ENCODE data around the gene SCTR. TPM values are rescaled to one million over a fixed set of nuclear protein-coding genes. Genes with fewer than 3 reads are reported as not detected.

Gene SCTR
- total and polyA plus RNA-seq, 2 of the 13 experiments (the other 11 are each of a cell fraction or from before 2014, with no cell fraction given), result not detected

DNA sequence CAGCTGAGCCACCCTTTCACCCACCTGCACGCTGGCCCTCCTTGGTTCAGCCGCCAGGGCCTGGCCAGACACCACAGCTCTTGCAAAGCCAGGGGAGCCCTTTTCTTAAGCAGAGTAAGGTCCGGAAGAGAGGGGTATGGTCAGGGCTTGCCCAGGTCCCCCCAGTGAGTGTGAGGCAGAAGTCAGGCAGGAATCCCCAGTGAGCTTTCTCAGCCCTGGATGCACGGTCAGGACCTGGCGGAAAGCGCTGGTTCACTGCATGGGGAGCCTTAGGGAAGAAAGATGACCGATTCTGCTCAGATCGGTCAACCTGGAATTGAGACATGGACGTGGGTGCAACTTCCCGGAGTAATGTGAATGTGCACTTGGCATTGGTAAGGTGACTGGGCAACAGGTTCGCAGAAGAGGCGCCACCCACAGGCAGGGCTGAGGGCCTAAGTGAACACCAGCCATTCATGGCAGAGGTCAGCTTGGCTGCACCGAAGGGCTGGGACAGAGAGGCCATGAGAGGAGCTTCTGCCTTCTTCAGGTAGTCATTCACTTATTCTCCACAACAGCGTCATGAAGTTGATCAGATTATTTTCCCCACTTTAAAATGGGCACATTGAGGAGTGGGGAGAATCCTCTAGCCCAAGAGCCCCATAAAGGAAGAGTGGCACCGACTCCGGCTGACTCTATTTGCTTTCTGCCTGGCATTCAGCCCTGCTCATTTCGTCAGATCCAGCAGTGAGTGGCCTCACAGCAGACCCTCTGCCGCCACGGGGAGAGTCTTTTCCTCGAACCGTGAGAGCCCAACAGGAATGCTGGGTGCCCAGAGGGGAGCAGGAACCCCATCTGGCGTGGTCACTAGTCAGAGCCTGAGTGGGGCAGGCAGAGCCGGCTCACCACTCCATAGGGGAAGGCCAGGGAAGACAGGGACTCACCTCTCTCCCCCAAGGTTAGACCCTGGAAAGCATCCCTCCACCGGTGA, 35.8 kb downstream of the SCTR start (continued):
- TF ChIP-seq THAP8 (CRISPR knock-in tag; IDR thresholded peaks at IDR 0.05; ENCODE audit: borderline replicate concordance), result no peak
- no peak for TF ChIP-seq SKI (IDR thresholded peaks at IDR 0.05; ENCODE audit: partially characterized antibody)
- TF ChIP-seq PAX8 (CRISPR knock-in tag; IDR thresholded peaks at IDR 0.05; ENCODE audit: borderline replicate concordance), result no peak
- no peak for TF ChIP-seq HMGA1 (CRISPR knock-in tag; conservative IDR thresholded peaks at IDR 0.05)
- TF ChIP-seq TEAD3 (CRISPR knock-in tag; optimal IDR thresholded peaks at IDR 0.05; ENCODE audit: borderline replicate concordance), result no peak
- TF ChIP-seq, protein P1, sequence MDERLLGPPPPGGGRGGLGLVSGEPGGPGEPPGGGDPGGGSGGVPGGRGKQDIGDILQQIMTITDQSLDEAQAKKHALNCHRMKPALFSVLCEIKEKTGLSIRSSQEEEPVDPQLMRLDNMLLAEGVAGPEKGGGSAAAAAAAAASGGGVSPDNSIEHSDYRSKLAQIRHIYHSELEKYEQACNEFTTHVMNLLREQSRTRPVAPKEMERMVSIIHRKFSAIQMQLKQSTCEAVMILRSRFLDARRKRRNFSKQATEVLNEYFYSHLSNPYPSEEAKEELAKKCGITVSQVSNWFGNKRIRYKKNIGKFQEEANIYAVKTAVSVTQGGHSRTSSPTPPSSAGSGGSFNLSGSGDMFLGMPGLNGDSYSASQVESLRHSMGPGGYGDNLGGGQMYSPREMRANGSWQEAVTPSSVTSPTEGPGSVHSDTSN (CRISPR knock-in tag; IDR thresholded peaks at IDR 0.05), result no peak
- TF ChIP-seq MTA1 (CRISPR knock-in tag; IDR thresholded peaks at IDR 0.05; ENCODE audit: borderline replicate concordance), result no peak
- no peak for TF ChIP-seq RFX5 (IDR thresholded peaks at IDR 0.05; ENCODE audit: low read depth, low read length)
- no peak for TF ChIP-seq ZNF567 (CRISPR knock-in tag; IDR thresholded peaks at IDR 0.05; ENCODE audit: borderline replicate concordance)
- TF ChIP-seq MED8 (CRISPR knock-in tag; IDR thresholded peaks at IDR 0.05; ENCODE audit: insufficient replicate concordance), result no peak
- TF ChIP-seq GATAD2A (CRISPR knock-in tag; IDR thresholded peaks at IDR 0.05), result no peak
- TF ChIP-seq ZNF720 (CRISPR knock-in tag; IDR thresholded peaks at IDR 0.05), result no peak
- no peak for TF ChIP-seq POGZ (CRISPR knock-in tag; IDR thresholded peaks at IDR 0.05)
- 0 out of 2 replicates have a peak, but pooled peaks have one; percentile 54 for TF ChIP-seq TGIF2 (CRISPR knock-in tag; IDR thresholded peaks at IDR 0.05)
- no peak for TF ChIP-seq ZSCAN29 (CRISPR knock-in tag; conservative IDR thresholded peaks at IDR 0.05)
- no peak for TF ChIP-seq SP5 (CRISPR knock-in tag; IDR thresholded peaks at IDR 0.05; ENCODE audit: borderline replicate concordance, low read depth)
- no peak for TF ChIP-seq ZNF432 (CRISPR knock-in tag; IDR thresholded peaks at IDR 0.05; ENCODE audit: borderline replicate concordance)
- TF ChIP-seq ZMYM2 (CRISPR knock-in tag; IDR thresholded peaks at IDR 0.05), result 0 out of 2 replicates have a peak, but pooled peaks have one; percentile 30
- TF ChIP-seq CBX1 (IDR thresholded peaks at IDR 0.05; ENCODE audit: low read depth), result no peak
- TF ChIP-seq, protein P2, sequence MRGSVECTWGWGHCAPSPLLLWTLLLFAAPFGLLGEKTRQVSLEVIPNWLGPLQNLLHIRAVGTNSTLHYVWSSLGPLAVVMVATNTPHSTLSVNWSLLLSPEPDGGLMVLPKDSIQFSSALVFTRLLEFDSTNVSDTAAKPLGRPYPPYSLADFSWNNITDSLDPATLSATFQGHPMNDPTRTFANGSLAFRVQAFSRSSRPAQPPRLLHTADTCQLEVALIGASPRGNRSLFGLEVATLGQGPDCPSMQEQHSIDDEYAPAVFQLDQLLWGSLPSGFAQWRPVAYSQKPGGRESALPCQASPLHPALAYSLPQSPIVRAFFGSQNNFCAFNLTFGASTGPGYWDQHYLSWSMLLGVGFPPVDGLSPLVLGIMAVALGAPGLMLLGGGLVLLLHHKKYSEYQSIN (CRISPR knock-in tag; IDR thresholded peaks at IDR 0.05; ENCODE audit: borderline replicate concordance), result no peak
